ENCODE results near the gene MXRA5. TPM values are rescaled to one million over a fixed set of nuclear protein-coding genes. Genes with fewer than 3 reads are reported as not detected.

MXRA5 gene
- total RNA-seq, 1 experiment from 2014 or later: not detected

DNA sequence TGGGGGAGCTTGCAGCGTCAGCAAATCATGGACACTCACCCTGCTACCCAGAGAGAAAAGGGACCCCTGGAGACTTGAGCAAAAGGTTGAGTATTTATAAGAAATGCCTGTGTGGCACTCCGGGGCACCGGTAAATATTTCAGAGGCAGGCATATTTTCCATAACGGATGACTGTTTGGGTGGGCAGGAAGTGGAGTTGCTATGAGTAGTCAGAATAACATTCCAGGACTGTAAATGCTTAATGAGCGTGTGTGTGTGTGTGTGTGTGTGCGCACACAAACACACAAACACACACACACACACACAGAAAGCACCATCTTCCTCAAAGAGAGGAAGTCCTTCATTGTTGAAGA, 74.6 kb downstream of the MXRA5 start:
- DNase-seq (peak; percentile 23), ATAC-seq (no peak)
- TF ChIP-seq EZH2 (IDR thresholded peaks at IDR 0.05; ENCODE audit: low read length, unreplicated experiment): no peak
- TF ChIP-seq, protein P1, sequence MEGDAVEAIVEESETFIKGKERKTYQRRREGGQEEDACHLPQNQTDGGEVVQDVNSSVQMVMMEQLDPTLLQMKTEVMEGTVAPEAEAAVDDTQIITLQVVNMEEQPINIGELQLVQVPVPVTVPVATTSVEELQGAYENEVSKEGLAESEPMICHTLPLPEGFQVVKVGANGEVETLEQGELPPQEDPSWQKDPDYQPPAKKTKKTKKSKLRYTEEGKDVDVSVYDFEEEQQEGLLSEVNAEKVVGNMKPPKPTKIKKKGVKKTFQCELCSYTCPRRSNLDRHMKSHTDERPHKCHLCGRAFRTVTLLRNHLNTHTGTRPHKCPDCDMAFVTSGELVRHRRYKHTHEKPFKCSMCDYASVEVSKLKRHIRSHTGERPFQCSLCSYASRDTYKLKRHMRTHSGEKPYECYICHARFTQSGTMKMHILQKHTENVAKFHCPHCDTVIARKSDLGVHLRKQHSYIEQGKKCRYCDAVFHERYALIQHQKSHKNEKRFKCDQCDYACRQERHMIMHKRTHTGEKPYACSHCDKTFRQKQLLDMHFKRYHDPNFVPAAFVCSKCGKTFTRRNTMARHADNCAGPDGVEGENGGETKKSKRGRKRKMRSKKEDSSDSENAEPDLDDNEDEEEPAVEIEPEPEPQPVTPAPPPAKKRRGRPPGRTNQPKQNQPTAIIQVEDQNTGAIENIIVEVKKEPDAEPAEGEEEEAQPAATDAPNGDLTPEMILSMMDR (conservative IDR thresholded peaks at IDR 0.05; ENCODE audit: low read depth, low read length): no peak
- no peak for TF ChIP-seq EZH2phosphoT487 (IDR thresholded peaks at IDR 0.05; ENCODE audit: borderline replicate concordance, low read length)
- H3K4me1 ChIP-seq (ENCODE audit: insufficient read depth, low read length): no peaks in the 10 kb centered on the region
- intact Hi-C loops (cut with micrococcal nuclease): no loop called here
- H3K9ac ChIP-seq (ENCODE audit: low read length): no peak overlapping the region
- POLR2A ChIA-PET (ENCODE audit: unreplicated experiment): no interaction called here
- H3K9me2 ChIP-seq (replicated peaks; ENCODE audit: low read length): no peaks in the 10 kb centered on the region
- H3K4me2 ChIP-seq (ENCODE audit: low read length): peak overlapping the region; percentile 26; the same call in 1 of the 2 replicates
- CTCF ChIA-PET: no interaction called here
- H3K79me2 ChIP-seq (ENCODE audit: low read length): no peaks in the 10 kb centered on the region
- no TSS peak for BruUV-seq (replicated peaks)
- no peaks in the 10 kb centered on the region for H3K9me3 ChIP-seq (ENCODE audit: low read length)
- no peaks in the 10 kb centered on the region for H3K36me3 ChIP-seq (ENCODE audit: low read depth, low read length)
- no peak overlapping the region for H2AFZ ChIP-seq (ENCODE audit: low read length)
- no peak overlapping the region for H3K27ac ChIP-seq (ENCODE audit: low read length)
- H3K4me3 ChIP-seq (ENCODE audit: low read length): no peak overlapping the region
- no peaks in the 10 kb centered on the region for H3F3A ChIP-seq (ENCODE audit: low read length, unreplicated experiment)
- H4K20me1 ChIP-seq (ENCODE audit: low read length): no peaks in the 10 kb centered on the region
- H3K27me3 ChIP-seq (ENCODE audit: low read length): no peaks in the 10 kb centered on the region

DNA sequence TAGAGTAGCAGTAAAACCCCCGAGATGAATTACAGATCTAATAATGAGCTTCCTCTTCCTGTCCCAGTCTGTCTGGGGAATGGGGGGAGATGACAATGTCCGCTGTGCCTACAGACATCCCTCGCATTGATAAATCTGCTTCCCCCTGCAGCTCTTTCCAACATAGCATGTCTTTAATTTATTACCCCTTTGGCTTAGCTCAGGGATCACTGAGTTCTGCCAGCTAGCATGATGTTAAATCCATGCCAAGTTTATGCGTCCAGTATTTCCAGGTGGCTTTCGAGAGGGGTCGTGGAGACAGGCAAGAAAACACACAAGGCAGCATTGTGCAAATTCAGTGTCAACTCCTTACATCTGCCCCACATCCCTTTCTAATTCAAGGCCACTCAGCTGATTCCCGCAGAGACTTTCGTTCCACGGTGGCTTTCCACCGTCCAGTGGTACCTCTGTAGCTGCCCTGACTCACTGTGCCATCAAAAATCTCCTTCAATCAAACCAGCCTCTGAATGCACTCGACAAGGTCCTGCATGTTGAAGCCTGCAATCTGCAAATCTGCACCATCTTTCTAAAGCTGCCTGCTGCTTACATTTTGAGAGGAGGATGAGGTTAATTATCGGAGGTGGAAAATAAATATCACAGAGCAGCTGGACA, 75.1 kb downstream of the MXRA5 start:
- Histone ChIP-seq H3K9me3 (ENCODE audit: low read length) (no peaks in the 10 kb centered on the region), H3K9ac (ENCODE audit: low read length) (no peak overlapping the region), H3K79me2 (ENCODE audit: low read length) (no peaks in the 10 kb centered on the region), H3K9me2 (replicated peaks; ENCODE audit: low read length) (no peaks in the 10 kb centered on the region), H2AFZ (ENCODE audit: low read length) (no peak overlapping the region), H3K36me3 (ENCODE audit: low read depth, low read length) (no peaks in the 10 kb centered on the region), H3K27ac (ENCODE audit: low read length) (no peak overlapping the region), H4K20me1 (ENCODE audit: low read length) (no peaks in the 10 kb centered on the region), H3F3A (ENCODE audit: low read length, unreplicated experiment) (no peaks in the 10 kb centered on the region), H3K4me2 (ENCODE audit: low read length) (peak overlapping the region; percentile 26; the same call in 1 of the 2 replicates), H3K27me3 (ENCODE audit: low read length) (no peaks in the 10 kb centered on the region), H3K4me1 (ENCODE audit: insufficient read depth, low read length) (no peaks in the 10 kb centered on the region), H3K4me3 (ENCODE audit: low read length) (no peak overlapping the region)
- ATAC-seq (no peak), DNase-seq (no peak)
- intact Hi-C loops (cut with micrococcal nuclease): no loop called here
- TF ChIP-seq EZH2phosphoT487 (IDR thresholded peaks at IDR 0.05; ENCODE audit: borderline replicate concordance, low read length) (no peak), EZH2 (IDR thresholded peaks at IDR 0.05; ENCODE audit: low read length, unreplicated experiment) (no peak)
- TF ChIP-seq, protein P1 (conservative IDR thresholded peaks at IDR 0.05; ENCODE audit: low read depth, low read length): no peak
- ChIA-PET POLR2A (ENCODE audit: unreplicated experiment) (no interaction called here), CTCF (no interaction called here)
- no TSS peak for BruUV-seq (replicated peaks)

DNA sequence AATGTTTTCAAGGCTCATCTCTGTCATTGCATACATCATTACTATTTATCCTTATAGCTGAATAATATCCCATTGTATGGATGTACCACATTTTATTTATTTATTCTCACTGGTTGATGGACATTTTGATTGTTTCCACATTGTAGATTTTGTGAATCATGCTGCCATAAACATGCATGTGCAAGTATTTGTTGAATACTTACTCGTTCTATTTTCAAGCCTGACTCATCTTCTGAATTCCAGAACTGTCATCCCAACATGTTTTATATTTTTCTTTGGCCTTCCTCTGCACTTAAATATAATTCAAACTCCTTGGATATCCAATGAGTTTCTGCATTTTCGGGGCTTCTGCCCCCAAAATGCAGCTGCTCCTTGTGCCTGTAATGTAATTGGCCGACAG, 77.6 kb downstream of the MXRA5 start:
- Histone ChIP-seq H3K27ac (ENCODE audit: low read length) (no peak overlapping the region), H3F3A (ENCODE audit: low read length, unreplicated experiment) (no peaks in the 10 kb centered on the region), H4K20me1 (ENCODE audit: low read length) (no peaks in the 10 kb centered on the region), H3K9ac (ENCODE audit: low read length) (no peak overlapping the region), H3K9me2 (replicated peaks; ENCODE audit: low read length) (no peaks in the 10 kb centered on the region), H3K4me2 (ENCODE audit: low read length) (no peak overlapping the region), H3K4me3 (ENCODE audit: low read length) (no peak overlapping the region), H3K9me3 (ENCODE audit: low read length) (no peaks in the 10 kb centered on the region), H2AFZ (ENCODE audit: low read length) (no peak overlapping the region), H3K79me2 (ENCODE audit: low read length) (no peaks in the 10 kb centered on the region), H3K36me3 (ENCODE audit: low read depth, low read length) (no peaks in the 10 kb centered on the region), H3K27me3 (ENCODE audit: low read length) (no peaks in the 10 kb centered on the region), H3K4me1 (ENCODE audit: insufficient read depth, low read length) (no peaks in the 10 kb centered on the region)
- ATAC-seq (no peak; the same call in 1 of the 2 replicates), DNase-seq (peak; percentile 54)
- BruUV-seq (replicated peaks): no TSS peak
- POLR2A ChIA-PET (ENCODE audit: unreplicated experiment): no interaction called here
- TF ChIP-seq EZH2phosphoT487 (IDR thresholded peaks at IDR 0.05; ENCODE audit: borderline replicate concordance, low read length): no peak
- no peak for TF ChIP-seq EZH2 (IDR thresholded peaks at IDR 0.05; ENCODE audit: low read length, unreplicated experiment)
- TF ChIP-seq, protein P1 (conservative IDR thresholded peaks at IDR 0.05; ENCODE audit: low read depth, low read length): no peak
- intact Hi-C loops (cut with micrococcal nuclease): no loop called here
- CTCF ChIA-PET: no interaction called here
